Right cardiac atrium (tissue), 5 donors: Measurements from ENCODE around the gene DIP2C. TPM values are rescaled to one million over a fixed set of nuclear protein-coding genes. Genes with fewer than 3 reads are reported as not detected.

Source experiments
- ATAC-seq, 2 donors: fragments of 200-7000 bp; cut with Tn5 transposase; one replicate each; pipeline versions ENCODE4 v1.8.0 to v1.9.1; 2020; ENCODE audit warnings: moderate library complexity in 2 of 2, mild to moderate bottlenecking in 1 of 2
- DNase-seq, 3 donors: peaks; one replicate each; pipeline ENCODE4 v3.0.0-alpha.2; 2020
- H3K27ac ChIP-seq: one replicate; pipeline ENCODE4 v1.5.1; 2013; ENCODE audit warnings: mild to moderate bottlenecking, low read length, control low read depth, moderate library complexity
- H3K27me3 ChIP-seq: one replicate; pipeline ENCODE4 v1.6.1; 2013; ENCODE audit not compliant: control insufficient read depth, insufficient read depth
- H3K4me1 ChIP-seq: one replicate; pipeline ENCODE4 v1.6.1; 2013; ENCODE audit warnings: low read length; ENCODE audit not compliant: control insufficient read depth, insufficient read depth
- H3K4me3 ChIP-seq: one replicate; pipeline ENCODE4 v1.5.1; 2013; ENCODE audit warnings: low read length, control low read depth
- H3K9me3 ChIP-seq: one replicate; pipeline ENCODE4 v1.6.1; 2013; ENCODE audit warnings: low read length; ENCODE audit not compliant: control insufficient read depth
- WGBS: extraction: QIAGEN DNeasy Blood & Tissue Kit; methylation state at CpG from one replicate; pipeline ENCODE4 v1.1.7; 2013; 5-methylcytosine and 5-hydroxymethylcytosine counted together
- intact Hi-C, 4 donors: fragments of 100-400 bp; cut with DNase I; formaldehyde crosslinking; loops; one replicate each; pipeline versions ENCODE4 v1.11.0 to v1.14.0; 2022 to 2023
- polyA plus RNA-seq: library from polyadenylated mRNA; stranded (reverse); fragments of 200-250 nt; gene quantifications from one replicate; pipeline ENCODE4 v1.2.3, GENCODE V29; 2013
- total RNA-seq, 4 donors: library from RNA; stranded (reverse); fragmentation: NEBNext Ultra II Directional; extraction: Animal tissue kit (Norgen Biotek cat#: 25700); gene quantifications; one replicate each; pipeline ENCODE4 v1.2.1, GENCODE V29; 2021
- donor health status: healthy with polysubstance abuse.
- donor health status: DM: no; HTN: yes; CAD: no.
- donor health status: DM: no; HTN: no; CAD: no.
- donor health status: DM: no; HTN: yes; CAD: no; lungs with severe emphysema.
- donor health status: DM: yes; HTN: yes; CAD: no.

DIP2C gene
- total and polyA plus RNA-seq, 5 donors, result 7.9 to 31.5 (median 25.5) TPM

- no peaks in the 10 kb centered on the region for H3K27me3 ChIP-seq
- intact Hi-C loops, result no loop called here
Observed at GRCh38 chr10:478471-479245, 210.8 kb downstream of the DIP2C start.

GRCh38 chr10:477620-478019, 211.8 kb downstream of the DIP2C start:
- intact Hi-C loops, result no loop called here
- no peak for ATAC-seq
- Histone ChIP-seq H3K9me3 (no peaks in the 10 kb centered on the region), H3K4me3 (no peak overlapping the region), H3K27me3 (no peaks in the 10 kb centered on the region), H3K4me1 (no peaks in the 10 kb centered on the region), H3K27ac (no peak overlapping the region)
- 92% methylated on average over 3 of the region's 3 CpGs for WGBS
- no peak for DNase-seq

More at GRCh38 chr10:478471-479245, 210.8 kb downstream of the DIP2C start:
- Histone ChIP-seq H3K27ac (no peak overlapping the region), H3K9me3 (no peaks in the 10 kb centered on the region), H3K4me1 (no peaks in the 10 kb centered on the region), H3K4me3 (no peak overlapping the region)
- DNase-seq (no peak), ATAC-seq (no peak)
- WGBS, result 96% methylated on average over 21 of the region's 21 CpGs

- Histone ChIP-seq H3K27ac (no peak overlapping the region), H3K4me1 (no peaks in the 10 kb centered on the region), H3K9me3 (no peaks in the 10 kb centered on the region), H3K4me3 (no peak overlapping the region), H3K27me3 (no peaks in the 10 kb centered on the region)
- 91% methylated on average over 6 of the region's 6 CpGs for WGBS
- no peak for ATAC-seq
- intact Hi-C loops, result no loop called here
- DNase-seq, result no peak
Observed at GRCh38 chr10:476455-476780, 213.1 kb downstream of the DIP2C start.

GRCh38 chr10:475709-476454, 213.6 kb downstream of the DIP2C start:
- 85% methylated on average over 23 of the region's 23 CpGs for WGBS
- ATAC-seq (no peak), DNase-seq (no peak)
- H3K4me3 ChIP-seq, result no peak overlapping the region
- no peaks in the 10 kb centered on the region for H3K4me1 ChIP-seq
- H3K27ac ChIP-seq, result no peak overlapping the region
- H3K27me3 ChIP-seq, result no peaks in the 10 kb centered on the region
- intact Hi-C loops, result no loop called here
- no peaks in the 10 kb centered on the region for H3K9me3 ChIP-seq

- H3K27ac ChIP-seq, result no peak overlapping the region
- H3K9me3 ChIP-seq, result no peaks in the 10 kb centered on the region
- WGBS, result 89% methylated on average over 9 of the region's 9 CpGs
- DNase-seq (no peak), ATAC-seq (no peak)
- H3K4me1 ChIP-seq, result no peaks in the 10 kb centered on the region
- H3K4me3 ChIP-seq, result no peak overlapping the region
- no peaks in the 10 kb centered on the region for H3K27me3 ChIP-seq
- intact Hi-C loops, result no loop called here
Observed at GRCh38 chr10:474946-475345, 214.5 kb downstream of the DIP2C start.

GRCh38 chr10:474406-474805, 215.1 kb downstream of the DIP2C start:
- no peaks in the 10 kb centered on the region for H3K9me3 ChIP-seq
- no peak overlapping the region for H3K27ac ChIP-seq
- intact Hi-C loops, result no loop called here
- H3K4me3 ChIP-seq, result no peak overlapping the region
- no peaks in the 10 kb centered on the region for H3K4me1 ChIP-seq
- 93% methylated on average over 12 of the region's 12 CpGs for WGBS
- H3K27me3 ChIP-seq, result no peaks in the 10 kb centered on the region
- no peak for ATAC-seq
- DNase-seq, result no peak

- intact Hi-C loops, result no loop called here
- DNase-seq (no peak), ATAC-seq (no peak)
- no peaks in the 10 kb centered on the region for H3K9me3 ChIP-seq
- no peaks in the 10 kb centered on the region for H3K4me1 ChIP-seq
- WGBS, result 92% methylated on average over 31 of the region's 31 CpGs
- H3K27ac ChIP-seq, result no peak overlapping the region
- no peak overlapping the region for H3K4me3 ChIP-seq
- no peaks in the 10 kb centered on the region for H3K27me3 ChIP-seq
Observed at GRCh38 chr10:472241-472910, 217.1 kb downstream of the DIP2C start.

GRCh38 chr10:470339-471003, 219.0 kb downstream of the DIP2C start:
- H3K9me3 ChIP-seq, result no peaks in the 10 kb centered on the region
- DNase-seq, result no peak
- no peak for ATAC-seq
- WGBS, result 87% methylated on average over 20 of the region's 20 CpGs
- no peak overlapping the region for H3K4me3 ChIP-seq
- no peaks in the 10 kb centered on the region for H3K27me3 ChIP-seq
- H3K27ac ChIP-seq, result no peak overlapping the region
- H3K4me1 ChIP-seq, result no peaks in the 10 kb centered on the region
- intact Hi-C loops, result no loop called here

- intact Hi-C loops, result no loop called here
- no peak overlapping the region for H3K4me3 ChIP-seq
- H3K9me3 ChIP-seq, result no peaks in the 10 kb centered on the region
- H3K27me3 ChIP-seq, result no peaks in the 10 kb centered on the region
- H3K4me1 ChIP-seq, result no peaks in the 10 kb centered on the region
- no peak for DNase-seq
- ATAC-seq, result no peak
- WGBS, result 93% methylated on average over 10 of the region's 10 CpGs
- no peak overlapping the region for H3K27ac ChIP-seq
Observed at GRCh38 chr10:469947-470338, 219.5 kb downstream of the DIP2C start.

- H3K9me3 ChIP-seq, result no peaks in the 10 kb centered on the region
- ATAC-seq (no peak), DNase-seq (no peak)
- intact Hi-C loops, result no loop called here
- no peak overlapping the region for H3K4me3 ChIP-seq
- H3K27me3 ChIP-seq, result no peaks in the 10 kb centered on the region
- 97% methylated on average over 12 of the region's 12 CpGs for WGBS
- peaks cover 2% of the 10 kb centered on the region for H3K4me1 ChIP-seq
- no peak overlapping the region for H3K27ac ChIP-seq
Observed at GRCh38 chr10:459743-460142, 229.7 kb downstream of the DIP2C start.

- intact Hi-C loops, result no loop called here
- DNase-seq, result no peak
- H3K9me3 ChIP-seq, result no peaks in the 10 kb centered on the region
- ATAC-seq, result peak; percentile 69 to 83
- H3K27ac ChIP-seq, result no peak overlapping the region
- 63% methylated on average over 21 of the region's 21 CpGs for WGBS
- H3K4me1 ChIP-seq, result peaks cover 2% of the 10 kb centered on the region
- no peak overlapping the region for H3K4me3 ChIP-seq
- no peaks in the 10 kb centered on the region for H3K27me3 ChIP-seq
Observed at GRCh38 chr10:458421-458851, 231.0 kb downstream of the DIP2C start.
